Stimulated activated CD8-positive, alpha-beta memory T cell treated with anti-CD3 and anti-CD28 coated beads, Interleukin-2, amount 100 ng/mL, for 1 hour (primary cell): ENCODE measurements around the gene WWC2.

Experiments used
- DNase-seq, 2 donors: peaks; one replicate each; pipeline ENCODE4 v3.0.0-alpha.2; 2020; ENCODE audit warnings: low read depth in 2 of 2

Gene WWC2

GRCh38 chr4:183202523-183202922 is 103.5 kb downstream of the WWC2 start:
- no peak for DNase-seq

GRCh38 chr4:183204793-183205192 is 105.7 kb downstream of the WWC2 start:
- DNase-seq: no peak

GRCh38 chr4:183205193-183205592 is 106.1 kb downstream of the WWC2 start:
- DNase-seq: no peak

DNA sequence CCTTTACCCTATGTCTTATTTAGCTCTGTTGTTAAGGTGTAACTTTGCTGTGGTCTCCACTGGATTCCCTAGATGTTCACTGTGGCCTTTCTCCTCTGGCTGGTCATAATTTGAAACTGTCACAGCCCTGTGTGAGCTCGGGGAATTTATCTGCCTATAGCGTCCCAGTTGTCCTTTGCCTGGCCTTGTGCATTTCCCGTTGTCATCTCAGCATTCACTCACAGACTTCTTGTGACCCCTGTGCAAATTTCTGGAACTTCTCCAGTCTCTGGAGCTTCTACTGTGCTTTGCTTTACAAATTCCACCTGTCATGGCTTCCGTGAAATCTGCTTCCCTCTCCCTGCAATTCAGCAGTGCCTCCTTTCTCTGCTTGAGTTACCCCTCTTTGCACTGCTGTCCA is 106.7 kb downstream of the WWC2 start:
- no peak for DNase-seq

- no peak for DNase-seq
Observed at GRCh38 chr4:183211533-183211932, 112.5 kb downstream of the WWC2 start.

GRCh38 chr4:183213996-183214395 is 114.9 kb downstream of the WWC2 start:
- DNase-seq: no peak

DNA sequence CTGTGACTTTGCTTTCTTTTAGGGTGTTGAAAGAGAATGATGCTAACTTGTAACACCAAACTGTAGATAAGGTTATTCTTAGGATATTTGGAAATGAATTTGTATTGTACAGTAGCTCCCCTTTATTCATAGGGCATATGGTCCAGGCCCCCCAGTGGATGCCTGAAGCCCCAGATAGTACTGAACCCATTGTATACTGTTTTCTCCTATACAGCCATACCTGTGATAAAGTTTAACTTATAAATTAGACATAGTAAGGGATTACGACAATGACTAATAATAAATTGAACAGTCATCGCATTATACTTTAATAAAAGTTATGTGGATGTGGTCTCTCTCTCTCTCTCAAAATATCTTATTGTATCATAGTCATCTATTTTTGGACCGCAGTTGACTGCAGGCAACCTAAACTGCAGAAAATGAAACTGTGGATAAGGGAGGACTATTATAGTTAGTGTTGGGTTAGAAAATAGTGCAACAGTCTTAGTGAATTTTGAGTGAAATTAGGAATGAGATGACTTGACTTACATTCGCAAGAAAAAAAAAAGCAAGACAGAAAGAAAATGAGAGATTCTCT is 115.9 kb downstream of the WWC2 start:
- DNase-seq: no peak

GRCh38 chr4:183220236-183220635 is 121.2 kb downstream of the WWC2 start:
- DNase-seq: no peak

GRCh38 chr4:183223053-183223452 is 124.0 kb downstream of the WWC2 start:
- no peak for DNase-seq

- no peak for DNase-seq
Observed at GRCh38 chr4:183229397-183229796, 130.3 kb downstream of the WWC2 start.

GRCh38 chr4:183240581-183241321 is 141.7 kb downstream of the WWC2 start:
- DNase-seq: no peak

DNA sequence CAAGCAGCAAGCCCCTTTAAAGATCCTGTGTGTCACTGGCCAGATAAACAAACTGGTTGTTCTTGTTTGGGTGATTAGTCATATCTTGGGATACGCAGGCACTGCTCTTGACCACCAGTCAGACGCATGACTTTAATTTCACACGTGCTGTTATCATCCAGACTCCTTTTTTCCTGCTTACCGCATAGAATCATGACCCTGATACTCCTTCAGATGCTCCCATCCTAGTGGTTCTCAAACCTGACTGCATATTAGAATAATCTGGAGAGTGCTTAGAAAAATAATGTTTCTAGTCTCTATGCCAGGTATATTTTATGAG is 142.2 kb downstream of the WWC2 start:
- no peak for DNase-seq

- no peak for DNase-seq
Observed at GRCh38 chr4:183241721-183242151, 142.7 kb downstream of the WWC2 start.

DNA sequence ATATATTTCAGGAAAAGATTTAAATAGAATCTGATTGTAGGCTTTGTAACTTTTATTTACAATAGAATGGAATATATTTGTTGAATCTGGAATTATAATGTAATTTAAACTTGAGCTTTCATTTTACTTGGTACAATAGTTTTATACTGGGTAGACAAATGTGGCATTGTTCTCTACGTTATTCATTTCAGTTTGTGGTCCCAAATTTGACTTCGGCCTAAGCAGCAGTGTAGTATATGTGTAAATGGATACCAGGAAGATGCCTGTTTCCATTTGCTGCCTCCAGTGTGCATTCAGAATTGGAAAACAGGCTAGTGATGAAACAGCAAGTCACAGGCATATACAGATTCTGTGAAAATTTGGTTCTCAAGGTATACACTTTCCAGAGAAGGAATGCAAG is 143.2 kb downstream of the WWC2 start:
- DNase-seq: no peak

- DNase-seq: no peak
Observed at GRCh38 chr4:183244019-183244418, 145.0 kb downstream of the WWC2 start.

GRCh38 chr4:183244506-183244905 is 145.4 kb downstream of the WWC2 start:
- no peak for DNase-seq

GRCh38 chr4:183248201-183248600 is 149.1 kb downstream of the WWC2 start:
- no peak for DNase-seq

DNA sequence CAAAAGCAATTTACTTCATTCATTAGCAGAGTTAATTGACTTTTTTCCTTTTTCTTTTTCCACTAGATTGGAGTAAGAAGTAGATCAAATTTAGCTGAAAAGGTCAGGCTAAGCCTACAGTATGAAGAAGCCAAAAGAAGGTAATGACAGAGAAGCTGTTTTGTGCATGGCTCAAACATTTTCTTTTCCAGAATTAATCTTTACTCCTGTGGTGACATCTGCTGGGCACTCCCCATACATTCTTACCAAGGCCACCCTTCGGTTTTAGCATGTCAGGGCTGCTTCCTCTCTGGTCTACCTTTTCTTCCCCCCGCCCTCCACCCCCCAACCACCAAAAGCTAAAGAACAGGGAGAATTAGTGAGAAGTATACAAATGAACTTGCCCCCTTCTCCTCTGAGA is 150.8 kb downstream of the WWC2 start:
- DNase-seq: no peak

DNA sequence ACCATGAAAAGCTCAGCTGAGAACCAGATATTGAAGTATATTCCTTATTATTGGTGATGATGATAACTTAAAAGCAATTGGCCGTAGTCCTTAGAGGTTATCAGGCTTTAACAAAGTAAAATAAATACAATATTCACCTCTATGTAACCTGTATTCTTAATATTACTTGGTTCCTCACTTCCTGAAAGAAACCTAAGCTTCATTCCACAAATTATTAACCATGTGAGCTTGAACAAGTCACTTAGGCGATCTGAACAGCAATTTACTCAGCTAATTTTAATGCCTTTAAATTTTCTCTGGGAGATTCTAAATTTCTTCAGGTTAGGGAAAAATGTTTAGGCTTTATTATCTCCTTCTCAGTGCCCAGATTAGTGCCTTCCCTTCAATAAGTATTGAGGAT is 151.8 kb downstream of the WWC2 start:
- DNase-seq: no peak

DNA sequence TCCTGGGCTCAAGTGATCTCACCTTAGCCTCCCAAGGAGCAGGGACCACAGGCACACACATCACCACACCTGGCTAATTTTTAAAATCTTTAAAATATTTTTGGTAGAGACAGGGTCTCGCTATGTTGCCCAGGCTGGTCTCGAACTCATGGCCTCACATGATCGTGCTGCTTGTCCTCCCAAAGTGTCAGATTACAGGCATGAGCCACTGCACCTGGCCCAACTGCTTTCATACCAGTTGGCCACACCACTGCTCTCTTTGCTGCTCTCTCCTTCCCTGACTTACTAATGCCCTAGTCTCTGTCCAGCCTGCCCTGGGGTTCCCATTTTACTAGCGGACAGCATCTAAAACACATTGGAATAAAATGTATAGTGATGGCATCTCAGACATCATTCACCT is 153.9 kb downstream of the WWC2 start:
- DNase-seq: no peak

DNA sequence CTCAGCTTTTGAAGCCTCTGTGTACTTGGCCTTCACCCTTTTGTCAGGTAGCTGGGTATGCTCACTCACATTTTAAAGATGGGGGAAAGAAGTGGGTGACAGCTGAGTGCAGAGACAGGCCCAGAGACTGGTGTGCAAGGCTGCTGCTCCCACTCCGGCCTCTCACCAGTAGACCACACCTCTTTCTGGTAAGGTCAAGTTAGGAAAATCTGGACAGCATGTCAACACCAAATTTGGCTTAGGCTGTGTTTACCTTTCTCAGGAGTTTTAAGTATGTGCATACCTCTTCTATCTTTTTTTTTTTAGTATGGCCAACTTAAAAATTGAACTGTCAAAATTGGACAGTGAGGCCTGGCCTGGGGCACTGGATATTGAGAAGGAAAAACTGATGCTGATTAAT is 154.4 kb downstream of the WWC2 start:
- no peak for DNase-seq

GRCh38 chr4:183254162-183254561 is 155.1 kb downstream of the WWC2 start:
- DNase-seq: no peak

- no peak for DNase-seq
Observed at GRCh38 chr4:183255487-183255886, 156.4 kb downstream of the WWC2 start.

- no peak for DNase-seq
Observed at GRCh38 chr4:183256343-183256742, 157.3 kb downstream of the WWC2 start.
